ENCODE results near the gene RXRA. TPM values are rescaled to one million over a fixed set of nuclear protein-coding genes. Genes with fewer than 3 reads are reported as not detected.

The RXRA gene
- total and polyA plus RNA-seq, 2 of the 13 experiments (the other 11 are each of a cell fraction or from before 2014, with no cell fraction given), result 18.9 to 29.2 TPM

GRCh38 chr9:134414900-134415425 is 88.7 kb downstream of the RXRA start:
- Histone ChIP-seq H3K4me2 (ENCODE audit: low read depth, low read length) (no peak overlapping the region), H3K4me1 (ENCODE audit: insufficient read depth, low read length) (no peaks in the 10 kb centered on the region), H3K9me3 (ENCODE audit: low read length) (no peaks in the 10 kb centered on the region), H3K27me3 (ENCODE audit: control insufficient read depth in 1 of 2, insufficient read depth in 2 of 2, low read length in 2 of 2) (no peaks in the 10 kb centered on the region), H2AFZ (ENCODE audit: low read length) (no peak overlapping the region), H3K27ac (ENCODE audit: extremely low read length, insufficient read depth, low read length) (no peak overlapping the region), H3K36me3 (replicated peaks in 1 of 2; ENCODE audit: control insufficient read depth in 1 of 2, insufficient read depth in 2 of 2, low read length in 2 of 2) (peaks cover 16 to 37% of the 10 kb centered on the region in 2 experiments; a peak in 4 of 5 replicates), H4K20me1 (ENCODE audit: insufficient read depth, low read length) (peaks cover 9% of the 10 kb centered on the region; the same call in 1 of the 2 replicates), H3K79me2 (ENCODE audit: insufficient read depth, low read length) (no peaks in the 10 kb centered on the region), H3K9ac (ENCODE audit: insufficient read depth, low read depth, low read length) (no peak overlapping the region), H3K4me3 (replicated peaks in 1 of 3; ENCODE audit: insufficient read depth in 1 of 3, low read depth in 2 of 3, low read length in 3 of 3) (no peak overlapping the region)
- ChIA-PET CTCF (ENCODE audit: low intra/inter-chr PET ratio, low total read pairs) (no interaction called here), POLR2A (no interaction called here)
- DNase-seq (ENCODE audit: low spot score), result no peak
- no peak for FAIRE-seq
- 85% methylated on average over 6 of the region's 17 CpGs for WGBS (ENCODE audit: low lambda C conversion rate)
- in situ Hi-C loops (cut with HindIII; ENCODE audit: extremely low pct_ligation_motif_present, low pct_unique_long_range_greater_than_20kb) (no loop called here), intact Hi-C loops (cut with micrococcal nuclease; ENCODE audit: unreplicated experiment) (no loop called here)
- no TSS peak for BruUV-seq (replicated peaks)
- TF ChIP-seq TAF15 (IDR thresholded peaks at IDR 0.05; ENCODE audit: low read depth, low read length, poor library complexity, severe bottlenecking) (no peak), MYC (CRISPR knock-in tag; IDR thresholded peaks at IDR 0.05; ENCODE audit: borderline replicate concordance) (no peak), GABPA (IDR thresholded peaks at IDR 0.05; ENCODE audit: low read depth, low read length) (no peak), GABPA (CRISPR knock-in tag; IDR thresholded peaks at IDR 0.05; ENCODE audit: low read depth) (no peak), MLX (CRISPR knock-in tag; IDR thresholded peaks at IDR 0.05) (no peak), CREM (IDR thresholded peaks at IDR 0.05) (no peak), CREM (CRISPR knock-in tag; IDR thresholded peaks at IDR 0.05) (no peak), ZNF598 (CRISPR knock-in tag; IDR thresholded peaks at IDR 0.05; ENCODE audit: borderline replicate concordance) (no peak), ZFP82 (CRISPR knock-in tag; IDR thresholded peaks at IDR 0.05; ENCODE audit: borderline replicate concordance) (no peak), ZNF543 (CRISPR knock-in tag; IDR thresholded peaks at IDR 0.05) (no peak), ZNF564 (CRISPR knock-in tag; IDR thresholded peaks at IDR 0.05) (no peak), ATAD3A (CRISPR knock-in tag; IDR thresholded peaks at IDR 0.05) (no peak), KDM2A (CRISPR knock-in tag; IDR thresholded peaks at IDR 0.05; ENCODE audit: borderline replicate concordance, low read depth) (no peak), JUND (CRISPR knock-in tag; IDR thresholded peaks at IDR 0.05) (no peak)
- TF ChIP-seq, protein P1, sequence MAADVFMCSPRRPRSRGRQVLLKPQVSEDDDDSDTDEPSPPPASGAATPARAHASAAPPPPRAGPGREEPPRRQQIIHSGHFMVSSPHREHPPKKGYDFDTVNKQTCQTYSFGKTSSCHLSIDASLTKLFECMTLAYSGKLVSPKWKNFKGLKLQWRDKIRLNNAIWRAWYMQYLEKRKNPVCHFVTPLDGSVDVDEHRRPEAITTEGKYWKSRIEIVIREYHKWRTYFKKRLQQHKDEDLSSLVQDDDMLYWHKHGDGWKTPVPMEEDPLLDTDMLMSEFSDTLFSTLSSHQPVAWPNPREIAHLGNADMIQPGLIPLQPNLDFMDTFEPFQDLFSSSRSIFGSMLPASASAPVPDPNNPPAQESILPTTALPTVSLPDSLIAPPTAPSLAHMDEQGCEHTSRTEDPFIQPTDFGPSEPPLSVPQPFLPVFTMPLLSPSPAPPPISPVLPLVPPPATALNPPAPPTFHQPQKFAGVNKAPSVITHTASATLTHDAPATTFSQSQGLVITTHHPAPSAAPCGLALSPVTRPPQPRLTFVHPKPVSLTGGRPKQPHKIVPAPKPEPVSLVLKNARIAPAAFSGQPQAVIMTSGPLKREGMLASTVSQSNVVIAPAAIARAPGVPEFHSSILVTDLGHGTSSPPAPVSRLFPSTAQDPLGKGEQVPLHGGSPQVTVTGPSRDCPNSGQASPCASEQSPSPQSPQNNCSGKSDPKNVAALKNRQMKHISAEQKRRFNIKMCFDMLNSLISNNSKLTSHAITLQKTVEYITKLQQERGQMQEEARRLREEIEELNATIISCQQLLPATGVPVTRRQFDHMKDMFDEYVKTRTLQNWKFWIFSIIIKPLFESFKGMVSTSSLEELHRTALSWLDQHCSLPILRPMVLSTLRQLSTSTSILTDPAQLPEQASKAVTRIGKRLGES (CRISPR knock-in tag; IDR thresholded peaks at IDR 0.05; ENCODE audit: borderline replicate concordance), result no peak
- TF ChIP-seq, protein P2, sequence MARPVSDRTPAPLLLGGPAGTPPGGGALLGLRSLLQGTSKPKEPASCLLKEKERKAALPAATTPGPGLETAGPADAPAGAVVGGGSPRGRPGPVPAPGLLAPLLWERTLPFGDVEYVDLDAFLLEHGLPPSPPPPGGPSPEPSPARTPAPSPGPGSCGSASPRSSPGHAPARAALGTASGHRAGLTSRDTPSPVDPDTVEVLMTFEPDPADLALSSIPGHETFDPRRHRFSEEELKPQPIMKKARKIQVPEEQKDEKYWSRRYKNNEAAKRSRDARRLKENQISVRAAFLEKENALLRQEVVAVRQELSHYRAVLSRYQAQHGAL (CRISPR knock-in tag; IDR thresholded peaks at IDR 0.05; ENCODE audit: not compliant biosample characterization), result no peak
- ATAC-seq, result no peak
